Thyroid gland (tissue), 4 donors: ENCODE results near the gene RGS5.

Experiments used
- POLR2A ChIP-seq, 2 donors: fragments of 450-650 bp; IDR thresholded peaks; one replicate each; pipeline ENCODE4 v1.6.1; 2017; ENCODE audit warnings: antibody characterized with exemption in 2 of 2, mild to moderate bottlenecking in 2 of 2, moderate library complexity in 1 of 2
- TF ChIP-seq, protein P1 (sequence below), 6 experiments: fragments of 200-600 bp in 3 of 6; fragments of 450-650 bp in 3 of 6; sonication (generic) in 3 of 6; IDR thresholded peaks; one replicate each; pipeline ENCODE4 v1.5.1; 2016 to 2019; ENCODE audit warnings: antibody characterized with exemption in 6 of 6, mild to moderate bottlenecking in 2 of 6, inconsistent platforms in 1 of 6, moderate library complexity in 1 of 6

DNA sequence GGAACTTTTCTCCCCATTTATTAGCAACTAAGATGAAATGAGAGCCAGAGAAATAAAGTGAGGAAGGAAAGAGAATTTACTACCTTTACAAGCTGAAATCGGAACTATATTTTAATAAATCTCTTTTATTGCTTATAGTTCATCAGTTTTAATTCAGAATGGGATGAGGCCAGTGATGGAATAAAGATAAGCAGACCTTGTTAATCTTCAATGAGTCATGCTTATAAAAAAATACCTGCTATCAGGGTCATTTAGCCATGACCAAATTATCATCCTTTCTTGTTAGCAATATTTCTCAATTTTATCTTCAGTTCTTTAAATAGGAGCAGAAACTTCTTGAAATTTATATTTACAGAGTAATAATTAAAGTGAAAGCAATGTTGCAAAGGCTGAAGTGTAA is 107.5 kb downstream of the RGS5 start:
- no peak for TF ChIP-seq POLR2A (IDR thresholded peaks at IDR 0.05)
- TF ChIP-seq, protein P1, sequence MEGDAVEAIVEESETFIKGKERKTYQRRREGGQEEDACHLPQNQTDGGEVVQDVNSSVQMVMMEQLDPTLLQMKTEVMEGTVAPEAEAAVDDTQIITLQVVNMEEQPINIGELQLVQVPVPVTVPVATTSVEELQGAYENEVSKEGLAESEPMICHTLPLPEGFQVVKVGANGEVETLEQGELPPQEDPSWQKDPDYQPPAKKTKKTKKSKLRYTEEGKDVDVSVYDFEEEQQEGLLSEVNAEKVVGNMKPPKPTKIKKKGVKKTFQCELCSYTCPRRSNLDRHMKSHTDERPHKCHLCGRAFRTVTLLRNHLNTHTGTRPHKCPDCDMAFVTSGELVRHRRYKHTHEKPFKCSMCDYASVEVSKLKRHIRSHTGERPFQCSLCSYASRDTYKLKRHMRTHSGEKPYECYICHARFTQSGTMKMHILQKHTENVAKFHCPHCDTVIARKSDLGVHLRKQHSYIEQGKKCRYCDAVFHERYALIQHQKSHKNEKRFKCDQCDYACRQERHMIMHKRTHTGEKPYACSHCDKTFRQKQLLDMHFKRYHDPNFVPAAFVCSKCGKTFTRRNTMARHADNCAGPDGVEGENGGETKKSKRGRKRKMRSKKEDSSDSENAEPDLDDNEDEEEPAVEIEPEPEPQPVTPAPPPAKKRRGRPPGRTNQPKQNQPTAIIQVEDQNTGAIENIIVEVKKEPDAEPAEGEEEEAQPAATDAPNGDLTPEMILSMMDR (IDR thresholded peaks at IDR 0.05), result no peak
